GM12878 (cell line): ENCODE data around the gene APOO. TPM values are rescaled to one million over a fixed set of nuclear protein-coding genes. Genes with fewer than 3 reads are reported as not detected.

ENCODE experiments used
- CBX3 ChIP-seq: fragments of 200-600 bp; sonication (generic); IDR thresholded peaks from 2 replicates; pipeline ENCODE4 v1.6.1; 2016; ENCODE audit warnings: low read depth, borderline replicate concordance
- CREM ChIP-seq: IDR thresholded peaks from 2 replicates; pipeline ENCODE4 v1.6.1; 2014; ENCODE audit warnings: antibody characterized with exemption, low read depth
- FOS ChIP-seq: IDR thresholded peaks from 3 replicates; pipeline ENCODE4 v1.6.1; 2011; ENCODE audit warnings: borderline replicate concordance; ENCODE audit not compliant: insufficient read length; ENCODE audit errors: extremely low read depth
- KLF5 ChIP-seq: fragments of 450-650 bp; IDR thresholded peaks from 2 replicates; pipeline ENCODE4 v1.6.1; 2014; ENCODE audit warnings: mild to moderate bottlenecking; ENCODE audit not compliant: partially characterized antibody
- MTA2 ChIP-seq: fragments of 450-650 bp; IDR thresholded peaks from 2 replicates; pipeline ENCODE4 v1.6.1; 2016; ENCODE audit warnings: low read depth, mild to moderate bottlenecking, moderate library complexity
- RCOR1 ChIP-seq: conservative IDR thresholded peaks from 2 replicates; pipeline ENCODE4 v1.6.1; 2012; ENCODE audit warnings: low read depth, low read length, improper control_type of control experiment
- SMAD5 ChIP-seq: IDR thresholded peaks from 2 replicates; pipeline ENCODE4 v1.6.1; 2016; ENCODE audit warnings: antibody characterized with exemption, low read depth
- SREBF1 ChIP-seq: IDR thresholded peaks from 2 replicates; pipeline ENCODE4 v1.6.1; 2012; ENCODE audit warnings: mild to moderate bottlenecking, low read length
- TCF7 ChIP-seq: IDR thresholded peaks from 2 replicates; pipeline ENCODE4 v1.6.1; 2014; ENCODE audit warnings: antibody characterized with exemption, borderline replicate concordance
- polyA plus RNA-seq, 11 experiments: library from polyadenylated mRNA; depleted of rRNA in 4 of 11; unstranded in 6 of 11; stranded (reverse) in 5 of 11; fragments of >200 nt; fragmentation: Nextera tagmentation in 4 of 11; fragmentation: Illumina TruSeq in 1 of 11; extraction: Ambion mirVana in 4 of 11; extraction: Trizol in 1 of 11; gene quantifications; 1 replicate in 1 of 11; 2 replicates in 10 of 11; pipeline versions ENCODE4 v1.2.1 to v1.2.3, GENCODE V29; 2011 to 2016; ENCODE audit warnings: inconsistent platforms in 2 of 11, missing spikeins in 2 of 11, low read depth in 1 of 11
- total RNA-seq, 4 experiments: library from RNA; depleted of rRNA in 3 of 4; stranded (reverse); fragments of >200 nt in 3 of 4; fragmentation: Illumina TruSeq in 1 of 4; extraction: Trizol in 1 of 4; gene quantifications; 2 replicates each; pipeline versions ENCODE4 v1.2.1 to v1.2.3, GENCODE V29; 2013 to 2021
- TF ChIP-seq, protein P1 (sequence below): fragments of 450-650 bp; IDR thresholded peaks from 2 replicates; pipeline ENCODE4 v1.6.1; 2017; ENCODE audit warnings: borderline replicate concordance
- TF ChIP-seq, protein P2 (sequence below): fragments of 150-350 bp; IDR thresholded peaks from 2 replicates; pipeline ENCODE4 v1.6.1; 2014; ENCODE audit warnings: mild to moderate bottlenecking, low read depth, low read length
- TF ChIP-seq, protein P3 (sequence below): fragments of 450-650 bp; IDR thresholded peaks from 2 replicates; pipeline ENCODE4 v1.6.1; 2017; ENCODE audit warnings: mild to moderate bottlenecking, low read depth, inconsistent platforms; ENCODE audit not compliant: poor library complexity, severe bottlenecking
- TF ChIP-seq, protein P4 (sequence below): fragments of 450-650 bp; IDR thresholded peaks from 2 replicates; pipeline ENCODE4 v1.6.1; 2016; ENCODE audit warnings: mild to moderate bottlenecking
- TF ChIP-seq, protein P5 (sequence below): IDR thresholded peaks from 2 replicates; pipeline ENCODE4 v1.6.1; 2012; ENCODE audit warnings: low read depth, low read length, improper control_type of control experiment
- TF ChIP-seq, protein P6 (sequence below): IDR thresholded peaks from 2 replicates; pipeline ENCODE4 v1.6.1; 2011; ENCODE audit warnings: low read depth, low read length, improper control_type of control experiment, borderline replicate concordance
- TF ChIP-seq, protein P7 (sequence below): IDR thresholded peaks from 2 replicates; pipeline ENCODE4 v1.6.1; 2012; ENCODE audit warnings: improper control_type of control experiment, low read depth, low read length; ENCODE audit not compliant: insufficient replicate concordance

APOO gene
- total and polyA plus RNA-seq, 10 of the 15 experiments (the other 5 are each of a cell fraction or from before 2014, with no cell fraction given), result 20.7 to 68.7 (median 35.5) TPM

DNA sequence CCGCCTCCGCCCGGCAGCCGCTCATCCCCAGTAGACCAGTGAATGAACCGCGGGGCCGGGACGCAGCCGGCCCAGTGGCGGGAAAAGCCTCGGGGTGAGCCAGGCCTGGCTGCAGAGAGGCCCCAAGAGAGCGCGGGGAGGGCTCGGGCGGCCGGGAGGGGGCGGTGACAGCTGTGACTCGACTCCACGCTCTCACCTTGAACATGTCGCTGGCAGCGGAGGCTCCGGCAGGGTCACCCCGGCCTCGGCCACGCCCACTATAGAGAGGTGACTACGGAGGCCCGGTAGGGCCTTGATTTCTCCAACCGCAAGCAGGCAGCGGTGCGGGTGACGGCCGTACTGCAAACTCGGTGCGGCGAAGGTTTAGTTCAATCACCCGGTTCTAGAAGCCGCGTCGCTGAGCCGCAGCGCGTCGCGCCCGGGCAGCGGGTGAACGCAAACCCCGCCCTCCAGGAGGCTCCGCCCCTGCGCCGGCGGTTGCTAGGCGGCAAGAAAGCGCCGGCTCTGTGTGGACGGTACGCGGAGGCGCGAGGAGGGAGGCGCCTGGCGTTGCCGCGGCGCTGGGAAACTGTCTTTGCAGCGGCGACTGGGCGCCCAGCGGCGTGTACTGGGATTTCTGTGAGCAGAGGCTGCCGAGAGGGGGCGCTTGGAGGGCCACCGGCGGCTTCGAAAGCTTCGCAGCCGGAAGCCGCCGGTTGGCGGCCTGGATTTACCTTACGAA is at the start of gene APOO, which contains the start of gene CXorf58 (continued):
- TF ChIP-seq TCF7 (no peak), MTA2 (no peak), SMAD5 (no peak), CREM (peak; percentile 40; the same call in 1 of the 2 replicates), KLF5 (no peak), CBX3 (no peak), FOS (no peak), RCOR1 (peak; percentile 77; the same call in 1 of the 2 replicates), SREBF1 (no peak)
- TF ChIP-seq, protein P1, sequence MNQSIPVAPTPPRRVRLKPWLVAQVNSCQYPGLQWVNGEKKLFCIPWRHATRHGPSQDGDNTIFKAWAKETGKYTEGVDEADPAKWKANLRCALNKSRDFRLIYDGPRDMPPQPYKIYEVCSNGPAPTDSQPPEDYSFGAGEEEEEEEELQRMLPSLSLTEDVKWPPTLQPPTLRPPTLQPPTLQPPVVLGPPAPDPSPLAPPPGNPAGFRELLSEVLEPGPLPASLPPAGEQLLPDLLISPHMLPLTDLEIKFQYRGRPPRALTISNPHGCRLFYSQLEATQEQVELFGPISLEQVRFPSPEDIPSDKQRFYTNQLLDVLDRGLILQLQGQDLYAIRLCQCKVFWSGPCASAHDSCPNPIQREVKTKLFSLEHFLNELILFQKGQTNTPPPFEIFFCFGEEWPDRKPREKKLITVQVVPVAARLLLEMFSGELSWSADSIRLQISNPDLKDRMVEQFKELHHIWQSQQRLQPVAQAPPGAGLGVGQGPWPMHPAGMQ, result no peak
- TF ChIP-seq, protein P2, sequence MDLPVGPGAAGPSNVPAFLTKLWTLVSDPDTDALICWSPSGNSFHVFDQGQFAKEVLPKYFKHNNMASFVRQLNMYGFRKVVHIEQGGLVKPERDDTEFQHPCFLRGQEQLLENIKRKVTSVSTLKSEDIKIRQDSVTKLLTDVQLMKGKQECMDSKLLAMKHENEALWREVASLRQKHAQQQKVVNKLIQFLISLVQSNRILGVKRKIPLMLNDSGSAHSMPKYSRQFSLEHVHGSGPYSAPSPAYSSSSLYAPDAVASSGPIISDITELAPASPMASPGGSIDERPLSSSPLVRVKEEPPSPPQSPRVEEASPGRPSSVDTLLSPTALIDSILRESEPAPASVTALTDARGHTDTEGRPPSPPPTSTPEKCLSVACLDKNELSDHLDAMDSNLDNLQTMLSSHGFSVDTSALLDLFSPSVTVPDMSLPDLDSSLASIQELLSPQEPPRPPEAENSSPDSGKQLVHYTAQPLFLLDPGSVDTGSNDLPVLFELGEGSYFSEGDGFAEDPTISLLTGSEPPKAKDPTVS, result no peak
- TF ChIP-seq, protein P3, sequence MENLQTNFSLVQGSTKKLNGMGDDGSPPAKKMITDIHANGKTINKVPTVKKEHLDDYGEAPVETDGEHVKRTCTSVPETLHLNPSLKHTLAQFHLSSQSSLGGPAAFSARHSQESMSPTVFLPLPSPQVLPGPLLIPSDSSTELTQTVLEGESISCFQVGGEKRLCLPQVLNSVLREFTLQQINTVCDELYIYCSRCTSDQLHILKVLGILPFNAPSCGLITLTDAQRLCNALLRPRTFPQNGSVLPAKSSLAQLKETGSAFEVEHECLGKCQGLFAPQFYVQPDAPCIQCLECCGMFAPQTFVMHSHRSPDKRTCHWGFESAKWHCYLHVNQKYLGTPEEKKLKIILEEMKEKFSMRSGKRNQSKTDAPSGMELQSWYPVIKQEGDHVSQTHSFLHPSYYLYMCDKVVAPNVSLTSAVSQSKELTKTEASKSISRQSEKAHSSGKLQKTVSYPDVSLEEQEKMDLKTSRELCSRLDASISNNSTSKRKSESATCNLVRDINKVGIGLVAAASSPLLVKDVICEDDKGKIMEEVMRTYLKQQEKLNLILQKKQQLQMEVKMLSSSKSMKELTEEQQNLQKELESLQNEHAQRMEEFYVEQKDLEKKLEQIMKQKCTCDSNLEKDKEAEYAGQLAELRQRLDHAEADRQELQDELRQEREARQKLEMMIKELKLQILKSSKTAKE, result no peak
- TF ChIP-seq, protein P4, sequence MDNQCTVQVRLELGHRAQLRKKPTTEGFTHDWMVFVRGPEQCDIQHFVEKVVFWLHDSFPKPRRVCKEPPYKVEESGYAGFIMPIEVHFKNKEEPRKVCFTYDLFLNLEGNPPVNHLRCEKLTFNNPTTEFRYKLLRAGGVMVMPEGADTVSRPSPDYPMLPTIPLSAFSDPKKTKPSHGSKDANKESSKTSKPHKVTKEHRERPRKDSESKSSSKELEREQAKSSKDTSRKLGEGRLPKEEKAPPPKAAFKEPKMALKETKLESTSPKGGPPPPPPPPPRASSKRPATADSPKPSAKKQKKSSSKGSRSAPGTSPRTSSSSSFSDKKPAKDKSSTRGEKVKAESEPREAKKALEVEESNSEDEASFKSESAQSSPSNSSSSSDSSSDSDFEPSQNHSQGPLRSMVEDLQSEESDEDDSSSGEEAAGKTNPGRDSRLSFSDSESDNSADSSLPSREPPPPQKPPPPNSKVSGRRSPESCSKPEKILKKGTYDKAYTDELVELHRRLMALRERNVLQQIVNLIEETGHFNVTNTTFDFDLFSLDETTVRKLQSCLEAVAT, result no peak
- TF ChIP-seq, protein P5, sequence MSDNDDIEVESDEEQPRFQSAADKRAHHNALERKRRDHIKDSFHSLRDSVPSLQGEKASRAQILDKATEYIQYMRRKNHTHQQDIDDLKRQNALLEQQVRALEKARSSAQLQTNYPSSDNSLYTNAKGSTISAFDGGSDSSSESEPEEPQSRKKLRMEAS, result peak; percentile 50; the same call in 1 of the 2 replicates
- TF ChIP-seq, protein P6, sequence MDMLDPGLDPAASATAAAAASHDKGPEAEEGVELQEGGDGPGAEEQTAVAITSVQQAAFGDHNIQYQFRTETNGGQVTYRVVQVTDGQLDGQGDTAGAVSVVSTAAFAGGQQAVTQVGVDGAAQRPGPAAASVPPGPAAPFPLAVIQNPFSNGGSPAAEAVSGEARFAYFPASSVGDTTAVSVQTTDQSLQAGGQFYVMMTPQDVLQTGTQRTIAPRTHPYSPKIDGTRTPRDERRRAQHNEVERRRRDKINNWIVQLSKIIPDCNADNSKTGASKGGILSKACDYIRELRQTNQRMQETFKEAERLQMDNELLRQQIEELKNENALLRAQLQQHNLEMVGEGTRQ, result no peak
- TF ChIP-seq, protein P7, sequence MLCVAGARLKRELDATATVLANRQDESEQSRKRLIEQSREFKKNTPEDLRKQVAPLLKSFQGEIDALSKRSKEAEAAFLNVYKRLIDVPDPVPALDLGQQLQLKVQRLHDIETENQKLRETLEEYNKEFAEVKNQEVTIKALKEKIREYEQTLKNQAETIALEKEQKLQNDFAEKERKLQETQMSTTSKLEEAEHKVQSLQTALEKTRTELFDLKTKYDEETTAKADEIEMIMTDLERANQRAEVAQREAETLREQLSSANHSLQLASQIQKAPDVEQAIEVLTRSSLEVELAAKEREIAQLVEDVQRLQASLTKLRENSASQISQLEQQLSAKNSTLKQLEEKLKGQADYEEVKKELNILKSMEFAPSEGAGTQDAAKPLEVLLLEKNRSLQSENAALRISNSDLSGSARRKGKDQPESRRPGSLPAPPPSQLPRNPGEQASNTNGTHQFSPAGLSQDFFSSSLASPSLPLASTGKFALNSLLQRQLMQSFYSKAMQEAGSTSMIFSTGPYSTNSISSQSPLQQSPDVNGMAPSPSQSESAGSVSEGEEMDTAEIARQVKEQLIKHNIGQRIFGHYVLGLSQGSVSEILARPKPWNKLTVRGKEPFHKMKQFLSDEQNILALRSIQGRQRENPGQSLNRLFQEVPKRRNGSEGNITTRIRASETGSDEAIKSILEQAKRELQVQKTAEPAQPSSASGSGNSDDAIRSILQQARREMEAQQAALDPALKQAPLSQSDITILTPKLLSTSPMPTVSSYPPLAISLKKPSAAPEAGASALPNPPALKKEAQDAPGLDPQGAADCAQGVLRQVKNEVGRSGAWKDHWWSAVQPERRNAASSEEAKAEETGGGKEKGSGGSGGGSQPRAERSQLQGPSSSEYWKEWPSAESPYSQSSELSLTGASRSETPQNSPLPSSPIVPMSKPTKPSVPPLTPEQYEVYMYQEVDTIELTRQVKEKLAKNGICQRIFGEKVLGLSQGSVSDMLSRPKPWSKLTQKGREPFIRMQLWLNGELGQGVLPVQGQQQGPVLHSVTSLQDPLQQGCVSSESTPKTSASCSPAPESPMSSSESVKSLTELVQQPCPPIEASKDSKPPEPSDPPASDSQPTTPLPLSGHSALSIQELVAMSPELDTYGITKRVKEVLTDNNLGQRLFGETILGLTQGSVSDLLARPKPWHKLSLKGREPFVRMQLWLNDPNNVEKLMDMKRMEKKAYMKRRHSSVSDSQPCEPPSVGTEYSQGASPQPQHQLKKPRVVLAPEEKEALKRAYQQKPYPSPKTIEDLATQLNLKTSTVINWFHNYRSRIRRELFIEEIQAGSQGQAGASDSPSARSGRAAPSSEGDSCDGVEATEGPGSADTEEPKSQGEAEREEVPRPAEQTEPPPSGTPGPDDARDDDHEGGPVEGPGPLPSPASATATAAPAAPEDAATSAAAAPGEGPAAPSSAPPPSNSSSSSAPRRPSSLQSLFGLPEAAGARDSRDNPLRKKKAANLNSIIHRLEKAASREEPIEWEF, result no peak
